COR-L47 (cell line): ENCODE results near the gene SUGCT.

Source experiments
- DNase-seq: peaks from one replicate; lab custom pipeline; 2025; lab: John Stamatoyannopoulos, UW

Gene SUGCT

GRCh38 chr7:40329601-40330153 lies 194.9 kb downstream of the SUGCT start:
- DNase-seq: peak; percentile 16

GRCh38 chr7:40330408-40330807 lies 195.6 kb downstream of the SUGCT start:
- no peak for DNase-seq

- DNase-seq: no peak
These were observed 197.1 kb downstream of the SUGCT start for GRCh38 chr7:40331915-40332314.

GRCh38 chr7:40332516-40332915 lies 197.7 kb downstream of the SUGCT start:
- DNase-seq: no peak

GRCh38 chr7:40341836-40342235 lies 207.0 kb downstream of the SUGCT start:
- no peak for DNase-seq

- no peak for DNase-seq
These were observed 211.7 kb downstream of the SUGCT start for GRCh38 chr7:40346554-40346953.

GRCh38 chr7:40348126-40348728 lies 213.4 kb downstream of the SUGCT start:
- DNase-seq: no peak

GRCh38 chr7:40350100-40350499 lies 215.3 kb downstream of the SUGCT start:
- DNase-seq: no peak

- no peak for DNase-seq
These were observed 219.9 kb downstream of the SUGCT start for GRCh38 chr7:40354711-40355110.

- no peak for DNase-seq
These were observed 221.5 kb downstream of the SUGCT start for GRCh38 chr7:40356312-40356711.

- no peak for DNase-seq
These were observed 222.3 kb downstream of the SUGCT start for GRCh38 chr7:40356871-40357709.

GRCh38 chr7:40369641-40370277 lies 235.0 kb downstream of the SUGCT start:
- DNase-seq: no peak

- DNase-seq: no peak
These were observed 237.1 kb downstream of the SUGCT start for GRCh38 chr7:40371806-40372440.

GRCh38 chr7:40374575-40374974 lies 239.8 kb downstream of the SUGCT start:
- DNase-seq: no peak

GRCh38 chr7:40380111-40380510 lies 245.3 kb downstream of the SUGCT start:
- DNase-seq: no peak

- no peak for DNase-seq
These were observed 247.3 kb downstream of the SUGCT start for GRCh38 chr7:40382145-40382544.

- no peak for DNase-seq
These were observed 258.9 kb downstream of the SUGCT start for GRCh38 chr7:40393660-40394059.

- DNase-seq: no peak
These were observed 259.6 kb downstream of the SUGCT start for GRCh38 chr7:40394400-40394799.

GRCh38 chr7:40400525-40400924 lies 265.7 kb downstream of the SUGCT start:
- DNase-seq: no peak

- no peak for DNase-seq
These were observed 266.6 kb downstream of the SUGCT start for GRCh38 chr7:40401406-40401805.

GRCh38 chr7:40402661-40403060 lies 267.9 kb downstream of the SUGCT start:
- DNase-seq: no peak
